ENCODE measurements around the gene PTK6.
"Not testable (repeated sequence)": the region's sequence is repeated elsewhere in the genome, so short reads cannot be mapped to it uniquely, and the experiment has no call there.

Gene PTK6

GRCh38 chr20:63536997-63537524 is at the start of gene PTK6:
Gene PTK6, minus strand, starts transcription at chr20:63537376. Its CDS starts 62 bp downstream, at chr20:63537314.
- no peak for FAIRE-seq

DNA sequence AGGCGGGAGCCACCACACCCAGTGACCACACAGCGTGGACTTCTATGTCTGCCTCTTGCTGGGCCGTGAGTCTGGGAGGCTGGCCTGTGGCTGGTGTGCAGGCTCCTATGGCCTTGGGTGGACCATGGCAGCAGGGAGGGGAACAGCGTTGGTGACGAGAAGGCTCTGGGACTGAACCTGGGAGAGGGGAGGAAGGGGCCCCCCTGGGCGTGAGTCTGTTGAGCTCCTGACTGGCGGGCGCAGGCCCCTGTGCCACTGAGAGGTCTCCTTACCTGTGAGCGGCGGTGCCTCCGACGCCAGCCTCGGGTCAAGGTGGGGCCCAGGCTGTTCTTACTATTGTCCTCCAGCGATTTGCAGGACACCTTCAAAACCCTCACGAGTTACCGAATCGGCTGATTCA is 49.6 kb upstream of the PTK6 start:
- FAIRE-seq: no peak

GRCh38 chr20:63585616-63586565 is 48.7 kb upstream of the PTK6 start:
- FAIRE-seq: no peak

GRCh38 chr20:63582382-63583063 is 45.3 kb upstream of the PTK6 start:
- FAIRE-seq: no peak

DNA sequence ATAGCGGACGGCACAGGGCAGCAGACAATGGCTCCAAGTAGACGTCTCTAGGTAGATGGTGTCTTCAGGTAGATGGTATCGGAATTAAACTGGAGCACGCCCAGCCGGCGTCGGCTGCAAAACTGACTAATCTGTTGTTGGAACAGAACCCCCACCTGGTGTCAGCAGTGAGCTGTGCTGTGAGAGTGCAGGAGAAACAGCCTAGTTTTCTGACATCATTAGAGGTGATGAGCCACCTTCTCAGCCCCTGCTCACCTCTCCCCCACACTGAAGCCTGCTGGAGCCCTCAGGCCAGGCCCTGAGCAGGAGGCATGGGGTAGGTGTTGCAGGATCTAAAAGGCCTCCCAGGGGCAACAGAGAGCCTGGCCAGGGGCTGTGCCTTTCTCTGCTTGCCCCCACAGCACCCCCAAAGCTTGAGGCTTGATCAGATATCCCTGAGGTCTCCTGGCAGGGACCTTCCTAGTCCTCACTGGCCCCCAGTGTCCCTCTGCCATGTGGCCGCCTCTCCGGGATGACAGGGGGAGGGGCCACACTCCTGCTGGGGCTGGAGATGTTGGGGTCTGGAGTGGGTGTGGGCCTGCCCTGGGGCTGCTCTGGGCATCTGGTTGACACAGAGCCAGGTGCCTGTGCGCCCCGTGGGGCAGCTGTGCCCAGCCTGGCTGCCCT is 43.8 kb upstream of the PTK6 start:
- no peak for FAIRE-seq

- FAIRE-seq: no peak
Measured at GRCh38 chr20:63579017-63579694, 42.0 kb upstream of the PTK6 start.

GRCh38 chr20:63578224-63579016 is 41.2 kb upstream of the PTK6 start:
- FAIRE-seq: no peak

DNA sequence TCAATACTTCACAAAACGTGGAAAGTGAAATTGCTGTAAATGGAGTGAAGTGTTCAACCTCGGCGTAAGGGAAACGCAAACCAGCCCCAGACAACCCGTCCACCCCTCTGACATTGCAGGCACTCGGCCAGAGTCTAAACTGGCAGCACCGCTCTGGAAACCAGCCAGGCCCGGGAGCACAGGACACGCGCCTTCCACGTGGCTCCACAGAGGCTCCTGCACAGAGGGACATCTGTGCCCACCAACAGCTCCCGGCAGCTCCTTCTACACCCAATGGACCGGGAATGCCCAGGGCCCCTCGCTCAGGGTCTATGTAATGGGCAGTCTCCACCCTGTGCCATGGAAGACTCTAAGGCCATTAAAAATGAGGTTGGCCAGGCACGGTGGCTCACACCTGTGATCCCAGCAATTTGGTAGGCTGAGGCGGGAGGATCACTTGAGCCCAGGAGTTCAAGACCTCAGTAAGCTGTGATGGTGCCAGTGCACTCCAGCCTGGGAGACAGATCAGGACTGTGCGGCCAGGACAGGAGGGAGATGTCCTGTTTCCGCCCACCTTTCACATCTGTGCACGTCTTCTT is 40.2 kb upstream of the PTK6 start:
- FAIRE-seq: no peak

DNA sequence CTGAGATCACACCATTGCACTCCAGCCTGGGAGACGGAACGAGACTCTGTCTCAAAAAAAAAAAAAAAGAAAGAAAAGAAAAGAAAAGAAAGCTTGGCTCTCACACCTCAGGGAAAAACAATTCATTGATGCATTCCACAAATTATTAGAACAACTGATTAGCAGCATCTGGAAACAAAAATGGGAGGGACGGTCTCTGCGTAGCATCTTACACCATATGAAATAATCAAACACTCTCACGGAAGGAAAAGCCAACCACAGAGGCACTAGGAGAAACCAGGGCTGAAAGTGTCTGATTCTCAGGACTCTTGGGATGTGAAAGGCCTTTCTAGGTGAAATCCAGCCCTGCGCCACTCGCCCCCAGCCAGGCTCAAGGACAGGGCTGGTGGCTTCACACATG is 39.1 kb upstream of the PTK6 start:
- no peak for FAIRE-seq

DNA sequence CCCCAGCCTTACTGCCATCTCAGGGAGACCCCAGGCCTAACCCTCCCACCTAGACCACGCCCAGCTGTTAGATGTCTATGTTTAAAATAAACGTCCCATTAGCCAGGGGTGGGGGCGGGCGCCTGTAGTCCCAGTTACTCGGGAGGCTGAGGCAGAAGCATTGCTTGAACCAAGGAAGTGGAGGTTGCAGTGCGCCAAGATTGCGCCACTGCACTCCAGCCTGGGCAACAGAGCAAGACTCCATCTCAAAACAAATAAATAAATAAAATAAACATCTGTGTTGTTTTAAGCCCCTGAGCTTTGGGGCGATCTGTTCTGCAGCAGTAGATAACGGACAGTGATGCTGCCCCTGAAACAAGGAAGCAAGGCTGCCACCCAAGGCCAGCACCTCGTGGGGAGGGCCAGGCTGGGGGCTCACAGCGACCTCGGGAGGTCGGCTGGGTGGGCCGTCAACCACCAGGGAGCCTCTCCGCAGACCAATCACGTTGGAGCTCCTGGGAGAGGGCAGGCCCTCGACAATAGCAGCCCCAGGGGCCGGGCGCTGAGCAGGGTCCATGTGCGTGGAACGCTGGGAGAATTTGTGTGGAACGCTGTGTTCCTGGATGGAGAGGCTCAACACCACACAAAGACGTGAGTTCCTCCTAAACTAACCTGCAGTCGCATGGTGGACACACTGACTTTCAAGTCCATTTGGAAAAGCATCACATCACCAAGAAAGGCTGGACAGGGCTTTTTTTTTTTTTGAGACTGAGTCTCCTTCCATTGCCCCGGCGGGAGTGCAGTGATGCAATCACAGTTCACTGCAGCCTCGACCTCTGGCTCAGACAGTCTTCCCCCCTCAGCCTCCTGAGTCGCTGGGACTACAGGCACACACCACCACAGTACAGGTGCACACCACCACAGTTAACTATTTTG is 37.9 kb upstream of the PTK6 start:
- FAIRE-seq: no peak

DNA sequence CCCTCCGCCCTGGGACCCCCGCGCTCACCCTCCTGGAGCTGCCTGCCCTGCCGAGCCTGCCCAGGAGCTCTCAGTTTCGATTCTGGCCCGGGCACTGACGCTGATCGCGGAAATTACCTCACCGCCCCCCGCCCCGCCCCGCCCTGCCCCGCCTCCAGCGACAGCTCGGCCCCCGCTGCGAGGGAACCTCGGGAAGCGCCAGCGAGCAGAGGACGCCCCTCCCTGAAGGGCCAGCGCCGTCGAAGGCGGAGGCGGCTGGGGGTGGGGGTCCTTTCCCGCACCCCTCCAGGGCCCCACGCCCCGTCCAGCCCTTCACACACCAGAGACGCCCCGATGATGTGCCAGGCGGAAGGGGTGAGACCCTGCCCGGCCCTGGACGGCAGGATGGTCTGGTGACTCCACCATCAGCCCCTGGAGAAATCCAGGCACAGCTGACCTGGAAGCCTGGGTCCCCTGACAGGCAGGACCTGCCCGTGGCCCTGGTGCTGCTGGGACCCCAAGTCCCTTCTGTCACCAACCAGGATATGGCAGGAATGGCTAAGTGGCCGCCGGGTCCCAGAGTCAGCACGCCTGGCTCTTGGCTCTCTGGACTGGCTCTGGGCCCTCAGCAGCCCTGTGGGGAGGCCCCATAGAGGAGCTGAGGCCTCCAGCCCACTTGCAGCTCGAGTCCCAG is 37.1 kb upstream of the PTK6 start, which contains the start of gene HELZ2:
Gene HELZ2 (minus strand): TSS at position 84 of the 673 bp plus-strand sequence. CDS start 1,854 bp downstream, outside the sequence.
- FAIRE-seq: no peak

DNA sequence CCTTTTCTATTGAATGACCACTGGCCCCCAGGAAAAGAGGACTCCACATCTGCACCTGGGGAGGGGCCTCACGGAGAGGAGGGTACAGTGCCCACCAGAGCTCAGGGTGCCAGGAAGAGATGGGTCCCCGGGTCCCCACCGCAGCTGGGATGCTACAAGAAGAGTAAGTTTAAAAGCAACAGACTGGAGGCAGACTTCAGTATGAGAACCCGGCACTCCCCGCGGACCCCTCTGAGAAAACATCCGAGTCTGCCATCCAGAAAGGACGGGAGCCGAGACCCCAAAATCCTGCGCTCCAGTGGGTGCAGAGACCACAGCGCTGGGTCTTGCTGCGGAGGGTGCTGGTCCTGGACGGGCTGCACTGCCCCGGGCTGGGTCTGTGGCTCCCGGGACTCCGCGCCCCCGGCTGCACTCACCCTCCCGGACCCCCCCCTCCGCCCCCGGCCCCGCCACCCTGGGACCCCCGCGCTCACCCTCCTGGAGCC is 36.5 kb upstream of the PTK6 start:
- FAIRE-seq: no peak

GRCh38 chr20:63572788-63573646 is 35.8 kb upstream of the PTK6 start:
- FAIRE-seq: no peak

DNA sequence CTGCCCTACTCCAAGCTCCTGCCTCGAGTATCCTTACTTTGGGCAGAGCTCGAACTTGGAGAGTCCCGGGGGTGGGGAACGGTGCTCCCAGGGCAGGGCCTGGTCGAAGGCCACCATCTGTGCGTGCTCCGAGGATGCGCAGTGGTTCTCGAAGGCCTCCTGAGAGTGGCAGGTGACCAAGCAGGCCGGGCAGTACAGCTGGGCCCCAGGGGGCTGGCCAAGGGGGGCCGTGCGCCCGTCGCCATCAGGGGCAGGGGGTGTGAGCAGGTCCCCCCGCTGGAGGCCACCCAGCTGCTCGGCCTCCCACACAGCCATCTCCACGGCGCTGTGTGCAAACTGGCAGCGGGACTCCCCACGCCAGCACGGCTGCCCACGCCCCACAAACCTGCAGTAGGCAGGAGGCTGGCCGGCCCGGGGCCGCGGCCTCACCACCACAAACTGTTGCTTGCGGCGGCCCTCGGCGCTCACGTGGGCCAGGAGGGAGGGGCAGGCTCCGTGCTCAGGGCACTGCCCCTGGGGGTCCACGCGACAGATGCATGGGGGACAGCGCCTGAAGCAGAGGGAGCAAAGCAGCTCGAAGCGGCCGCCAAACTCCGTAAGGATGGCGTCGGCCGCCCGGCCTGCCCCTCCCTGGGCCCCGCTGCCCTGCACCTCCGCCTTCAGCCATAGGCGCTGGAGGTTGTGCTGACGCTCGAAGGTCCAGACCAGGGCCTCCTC is 35.1 kb upstream of the PTK6 start:
- FAIRE-seq: no peak

DNA sequence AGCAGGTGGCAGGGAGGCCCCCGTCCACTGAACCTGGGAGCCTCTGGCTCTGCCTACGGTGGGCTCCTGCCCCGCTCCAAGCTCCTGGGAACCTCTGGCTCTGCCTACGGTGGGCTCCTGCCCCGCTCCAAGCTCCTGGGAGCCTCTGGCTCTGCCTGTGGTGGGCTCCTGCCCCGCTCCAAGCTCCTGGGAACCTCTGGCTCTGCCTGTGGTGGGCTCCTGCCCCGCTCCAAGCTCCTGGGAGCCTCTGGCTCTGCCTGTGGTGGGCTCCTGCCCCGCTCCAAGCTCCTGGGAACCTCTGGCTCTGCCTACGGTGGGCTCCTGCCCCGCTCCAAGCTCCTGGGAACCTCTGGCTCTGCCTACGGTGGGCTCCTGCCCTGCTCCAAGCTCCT is 33.9 kb upstream of the PTK6 start:
- not testable (repeated sequence) for FAIRE-seq

DNA sequence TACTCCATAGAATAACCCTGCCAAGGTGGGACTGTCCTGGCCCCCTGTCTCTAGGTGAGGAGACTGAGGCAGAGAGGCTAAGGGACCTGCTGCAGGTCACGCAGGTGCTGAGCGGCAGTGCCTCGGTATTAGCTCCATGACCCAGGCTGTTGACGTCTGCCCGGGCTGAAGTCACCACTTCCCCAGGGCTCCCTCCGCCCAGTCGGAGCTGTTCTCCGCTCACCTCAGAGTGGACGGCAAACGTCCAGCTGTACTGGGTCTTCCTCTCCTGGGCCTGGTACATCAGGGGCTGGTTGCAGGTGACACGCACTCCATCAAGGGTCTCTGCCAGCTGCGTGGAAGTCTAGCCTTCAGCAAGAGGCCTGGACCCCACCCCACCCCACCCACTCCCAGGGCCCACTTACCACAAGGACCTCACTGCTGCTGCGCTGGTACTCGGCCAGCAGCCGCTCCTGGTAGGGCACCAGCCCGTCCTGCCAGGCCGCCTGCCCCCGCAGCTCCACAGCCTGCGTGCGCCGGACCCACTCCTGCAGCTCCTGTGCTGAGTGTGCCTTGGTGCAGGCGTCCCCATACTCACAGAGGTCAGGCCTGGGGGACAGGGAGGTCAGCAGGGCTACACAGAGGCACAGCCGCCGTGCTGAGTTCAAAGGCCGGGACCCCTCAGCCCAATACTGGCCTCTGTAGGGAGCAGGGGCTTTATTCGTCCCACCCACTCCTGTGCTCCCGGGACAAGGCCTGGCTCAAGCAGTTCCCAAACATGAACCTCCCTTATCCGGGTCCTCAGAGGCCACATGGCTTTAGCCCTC is 33.3 kb upstream of the PTK6 start:
- FAIRE-seq: no peak
